ENCODE measurements around the gene EPDR1. TPM values are rescaled to one million over a fixed set of nuclear protein-coding genes. Genes with fewer than 3 reads are reported as not detected.

EPDR1 gene
- total and polyA plus RNA-seq, 2 experiments from 2014 or later, result 4.4 to 13.8 TPM

DNA sequence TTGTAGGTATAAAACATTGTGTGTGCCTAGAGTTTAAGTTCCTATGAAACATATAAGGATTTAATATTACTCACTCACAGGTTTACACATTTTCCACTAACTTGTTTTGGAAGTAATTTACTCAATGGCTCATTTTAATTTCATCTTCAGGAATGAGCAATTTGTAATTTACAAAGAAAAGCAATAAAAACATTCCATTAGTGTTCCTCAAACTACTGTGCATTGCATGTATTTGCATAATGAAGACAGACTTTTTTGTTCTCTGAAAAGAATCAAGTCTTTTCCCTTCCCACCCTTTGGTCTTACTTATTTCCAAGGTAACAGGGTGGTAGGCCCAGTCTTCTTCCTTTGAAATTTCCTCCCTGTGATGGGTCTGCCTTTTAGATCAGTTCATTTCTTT, 61.2 kb downstream of the EPDR1 start:
- Histone ChIP-seq H2AFZ (no peak overlapping the region), H3F3A (replicated peaks; ENCODE audit: low read depth) (no peaks in the 10 kb centered on the region), H3K27me3 (ENCODE audit: insufficient read depth) (no peaks in the 10 kb centered on the region), H3K4me3 (no peak overlapping the region), H3K79me2 (replicated peaks; ENCODE audit: insufficient read depth) (no peaks in the 10 kb centered on the region), H3K4me1 (ENCODE audit: insufficient read depth) (peaks cover 1% of the 10 kb centered on the region; the same call in 1 of the 2 replicates), H3K9me2 (ENCODE audit: insufficient read depth) (peaks cover 6% of the 10 kb centered on the region), H4K20me1 (replicated peaks; ENCODE audit: insufficient read depth) (no peaks in the 10 kb centered on the region), H3K36me3 (ENCODE audit: insufficient read depth) (no peaks in the 10 kb centered on the region), H3K27ac (ENCODE audit: low read depth) (no peak overlapping the region), H3K4me2 (no peak overlapping the region)
- no peak for ATAC-seq
- Mint-ChIP-seq H3K27me3 (ENCODE audit: insufficient read depth, low read depth, poor library complexity) (peaks cover 5% of the 10 kb centered on the region), H3K9me3 (no peaks in the 10 kb centered on the region), H3K36me3 (ENCODE audit: low read depth) (no peaks in the 10 kb centered on the region), H3K27ac (no peak overlapping the region), H3K4me1 (0 out of 3 replicates have a peak, but pooled peaks cover under 1% of the 10 kb centered on the region), H3K4me3 (no peak overlapping the region)
- no peak for DNase-seq (ENCODE audit: low spot score)
- TF ChIP-seq, protein P1, sequence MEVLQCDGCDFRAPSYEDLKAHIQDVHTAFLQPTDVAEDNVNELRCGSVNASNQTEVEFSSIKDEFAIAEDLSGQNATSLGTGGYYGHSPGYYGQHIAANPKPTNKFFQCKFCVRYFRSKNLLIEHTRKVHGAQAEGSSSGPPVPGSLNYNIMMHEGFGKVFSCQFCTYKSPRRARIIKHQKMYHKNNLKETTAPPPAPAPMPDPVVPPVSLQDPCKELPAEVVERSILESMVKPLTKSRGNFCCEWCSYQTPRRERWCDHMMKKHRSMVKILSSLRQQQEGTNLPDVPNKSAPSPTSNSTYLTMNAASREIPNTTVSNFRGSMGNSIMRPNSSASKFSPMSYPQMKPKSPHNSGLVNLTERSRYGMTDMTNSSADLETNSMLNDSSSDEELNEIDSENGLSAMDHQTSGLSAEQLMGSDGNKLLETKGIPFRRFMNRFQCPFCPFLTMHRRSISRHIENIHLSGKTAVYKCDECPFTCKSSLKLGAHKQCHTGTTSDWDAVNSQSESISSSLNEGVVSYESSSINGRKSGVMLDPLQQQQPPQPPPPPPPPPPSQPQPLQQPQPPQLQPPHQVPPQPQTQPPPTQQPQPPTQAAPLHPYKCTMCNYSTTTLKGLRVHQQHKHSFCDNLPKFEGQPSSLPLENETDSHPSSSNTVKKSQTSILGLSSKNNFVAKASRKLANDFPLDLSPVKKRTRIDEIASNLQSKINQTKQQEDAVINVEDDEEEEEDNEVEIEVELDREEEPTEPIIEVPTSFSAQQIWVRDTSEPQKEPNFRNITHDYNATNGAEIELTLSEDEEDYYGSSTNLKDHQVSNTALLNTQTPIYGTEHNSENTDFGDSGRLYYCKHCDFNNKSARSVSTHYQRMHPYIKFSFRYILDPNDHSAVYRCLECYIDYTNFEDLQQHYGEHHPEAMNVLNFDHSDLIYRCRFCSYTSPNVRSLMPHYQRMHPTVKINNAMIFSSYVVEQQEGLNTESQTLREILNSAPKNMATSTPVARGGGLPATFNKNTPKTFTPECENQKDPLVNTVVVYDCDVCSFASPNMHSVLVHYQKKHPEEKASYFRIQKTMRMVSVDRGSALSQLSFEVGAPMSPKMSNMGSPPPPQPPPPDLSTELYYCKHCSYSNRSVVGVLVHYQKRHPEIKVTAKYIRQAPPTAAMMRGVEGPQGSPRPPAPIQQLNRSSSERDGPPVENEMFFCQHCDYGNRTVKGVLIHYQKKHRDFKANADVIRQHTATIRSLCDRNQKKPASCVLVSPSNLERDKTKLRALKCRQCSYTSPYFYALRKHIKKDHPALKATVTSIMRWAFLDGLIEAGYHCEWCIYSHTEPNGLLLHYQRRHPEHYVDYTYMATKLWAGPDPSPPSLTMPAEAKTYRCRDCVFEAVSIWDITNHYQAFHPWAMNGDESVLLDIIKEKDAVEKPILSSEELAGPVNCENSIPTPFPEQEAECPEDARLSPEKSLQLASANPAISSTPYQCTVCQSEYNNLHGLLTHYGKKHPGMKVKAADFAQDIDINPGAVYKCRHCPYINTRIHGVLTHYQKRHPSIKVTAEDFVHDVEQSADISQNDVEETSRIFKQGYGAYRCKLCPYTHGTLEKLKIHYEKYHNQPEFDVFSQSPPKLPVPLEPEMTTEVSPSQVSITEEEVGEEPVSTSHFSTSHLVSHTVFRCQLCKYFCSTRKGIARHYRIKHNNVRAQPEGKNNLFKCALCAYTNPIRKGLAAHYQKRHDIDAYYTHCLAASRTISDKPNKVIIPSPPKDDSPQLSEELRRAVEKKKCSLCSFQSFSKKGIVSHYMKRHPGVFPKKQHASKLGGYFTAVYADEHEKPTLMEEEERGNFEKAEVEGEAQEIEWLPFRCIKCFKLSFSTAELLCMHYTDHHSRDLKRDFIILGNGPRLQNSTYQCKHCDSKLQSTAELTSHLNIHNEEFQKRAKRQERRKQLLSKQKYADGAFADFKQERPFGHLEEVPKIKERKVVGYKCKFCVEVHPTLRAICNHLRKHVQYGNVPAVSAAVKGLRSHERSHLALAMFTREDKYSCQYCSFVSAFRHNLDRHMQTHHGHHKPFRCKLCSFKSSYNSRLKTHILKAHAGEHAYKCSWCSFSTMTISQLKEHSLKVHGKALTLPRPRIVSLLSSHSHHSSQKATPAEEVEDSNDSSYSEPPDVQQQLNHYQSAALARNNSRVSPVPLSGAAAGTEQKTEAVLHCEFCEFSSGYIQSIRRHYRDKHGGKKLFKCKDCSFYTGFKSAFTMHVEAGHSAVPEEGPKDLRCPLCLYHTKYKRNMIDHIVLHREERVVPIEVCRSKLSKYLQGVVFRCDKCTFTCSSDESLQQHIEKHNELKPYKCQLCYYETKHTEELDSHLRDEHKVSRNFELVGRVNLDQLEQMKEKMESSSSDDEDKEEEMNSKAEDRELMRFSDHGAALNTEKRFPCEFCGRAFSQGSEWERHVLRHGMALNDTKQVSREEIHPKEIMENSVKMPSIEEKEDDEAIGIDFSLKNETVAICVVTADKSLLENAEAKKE (CRISPR knock-in tag; IDR thresholded peaks at IDR 0.05), result no peak
- TF ChIP-seq EZH2 (IDR thresholded peaks at IDR 0.05; ENCODE audit: low read depth, unreplicated experiment) (no peak), POLR2AphosphoS5 (IDR thresholded peaks at IDR 0.05; ENCODE audit: low read depth) (no peak), JUNB (IDR thresholded peaks at IDR 0.05; ENCODE audit: unreplicated experiment) (no peak), NANOG (IDR thresholded peaks at IDR 0.05; ENCODE audit: borderline replicate concordance) (no peak), ZNF331 (CRISPR knock-in tag; IDR thresholded peaks at IDR 0.05; ENCODE audit: low read depth) (no peak), EZH2phosphoT487 (IDR thresholded peaks at IDR 0.05; ENCODE audit: unreplicated experiment) (no peak), CREB1 (CRISPR knock-in tag; IDR thresholded peaks at IDR 0.05; ENCODE audit: low read depth) (no peak), STAT1 (IDR thresholded peaks at IDR 0.05; ENCODE audit: unreplicated experiment) (no peak), ZNF114 (CRISPR knock-in tag; IDR thresholded peaks at IDR 0.05) (no peak)
- TF ChIP-seq, protein P2, sequence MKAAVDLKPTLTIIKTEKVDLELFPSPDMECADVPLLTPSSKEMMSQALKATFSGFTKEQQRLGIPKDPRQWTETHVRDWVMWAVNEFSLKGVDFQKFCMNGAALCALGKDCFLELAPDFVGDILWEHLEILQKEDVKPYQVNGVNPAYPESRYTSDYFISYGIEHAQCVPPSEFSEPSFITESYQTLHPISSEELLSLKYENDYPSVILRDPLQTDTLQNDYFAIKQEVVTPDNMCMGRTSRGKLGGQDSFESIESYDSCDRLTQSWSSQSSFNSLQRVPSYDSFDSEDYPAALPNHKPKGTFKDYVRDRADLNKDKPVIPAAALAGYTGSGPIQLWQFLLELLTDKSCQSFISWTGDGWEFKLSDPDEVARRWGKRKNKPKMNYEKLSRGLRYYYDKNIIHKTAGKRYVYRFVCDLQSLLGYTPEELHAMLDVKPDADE (IDR thresholded peaks at IDR 0.05), result no peak
- TF ChIP-seq, protein P3, sequence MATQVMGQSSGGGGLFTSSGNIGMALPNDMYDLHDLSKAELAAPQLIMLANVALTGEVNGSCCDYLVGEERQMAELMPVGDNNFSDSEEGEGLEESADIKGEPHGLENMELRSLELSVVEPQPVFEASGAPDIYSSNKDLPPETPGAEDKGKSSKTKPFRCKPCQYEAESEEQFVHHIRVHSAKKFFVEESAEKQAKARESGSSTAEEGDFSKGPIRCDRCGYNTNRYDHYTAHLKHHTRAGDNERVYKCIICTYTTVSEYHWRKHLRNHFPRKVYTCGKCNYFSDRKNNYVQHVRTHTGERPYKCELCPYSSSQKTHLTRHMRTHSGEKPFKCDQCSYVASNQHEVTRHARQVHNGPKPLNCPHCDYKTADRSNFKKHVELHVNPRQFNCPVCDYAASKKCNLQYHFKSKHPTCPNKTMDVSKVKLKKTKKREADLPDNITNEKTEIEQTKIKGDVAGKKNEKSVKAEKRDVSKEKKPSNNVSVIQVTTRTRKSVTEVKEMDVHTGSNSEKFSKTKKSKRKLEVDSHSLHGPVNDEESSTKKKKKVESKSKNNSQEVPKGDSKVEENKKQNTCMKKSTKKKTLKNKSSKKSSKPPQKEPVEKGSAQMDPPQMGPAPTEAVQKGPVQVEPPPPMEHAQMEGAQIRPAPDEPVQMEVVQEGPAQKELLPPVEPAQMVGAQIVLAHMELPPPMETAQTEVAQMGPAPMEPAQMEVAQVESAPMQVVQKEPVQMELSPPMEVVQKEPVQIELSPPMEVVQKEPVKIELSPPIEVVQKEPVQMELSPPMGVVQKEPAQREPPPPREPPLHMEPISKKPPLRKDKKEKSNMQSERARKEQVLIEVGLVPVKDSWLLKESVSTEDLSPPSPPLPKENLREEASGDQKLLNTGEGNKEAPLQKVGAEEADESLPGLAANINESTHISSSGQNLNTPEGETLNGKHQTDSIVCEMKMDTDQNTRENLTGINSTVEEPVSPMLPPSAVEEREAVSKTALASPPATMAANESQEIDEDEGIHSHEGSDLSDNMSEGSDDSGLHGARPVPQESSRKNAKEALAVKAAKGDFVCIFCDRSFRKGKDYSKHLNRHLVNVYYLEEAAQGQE (IDR thresholded peaks at IDR 0.05; ENCODE audit: unreplicated experiment), result no peak
- TF ChIP-seq, protein P4, sequence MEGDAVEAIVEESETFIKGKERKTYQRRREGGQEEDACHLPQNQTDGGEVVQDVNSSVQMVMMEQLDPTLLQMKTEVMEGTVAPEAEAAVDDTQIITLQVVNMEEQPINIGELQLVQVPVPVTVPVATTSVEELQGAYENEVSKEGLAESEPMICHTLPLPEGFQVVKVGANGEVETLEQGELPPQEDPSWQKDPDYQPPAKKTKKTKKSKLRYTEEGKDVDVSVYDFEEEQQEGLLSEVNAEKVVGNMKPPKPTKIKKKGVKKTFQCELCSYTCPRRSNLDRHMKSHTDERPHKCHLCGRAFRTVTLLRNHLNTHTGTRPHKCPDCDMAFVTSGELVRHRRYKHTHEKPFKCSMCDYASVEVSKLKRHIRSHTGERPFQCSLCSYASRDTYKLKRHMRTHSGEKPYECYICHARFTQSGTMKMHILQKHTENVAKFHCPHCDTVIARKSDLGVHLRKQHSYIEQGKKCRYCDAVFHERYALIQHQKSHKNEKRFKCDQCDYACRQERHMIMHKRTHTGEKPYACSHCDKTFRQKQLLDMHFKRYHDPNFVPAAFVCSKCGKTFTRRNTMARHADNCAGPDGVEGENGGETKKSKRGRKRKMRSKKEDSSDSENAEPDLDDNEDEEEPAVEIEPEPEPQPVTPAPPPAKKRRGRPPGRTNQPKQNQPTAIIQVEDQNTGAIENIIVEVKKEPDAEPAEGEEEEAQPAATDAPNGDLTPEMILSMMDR (conservative IDR thresholded peaks at IDR 0.05; ENCODE audit: low read depth in 2 of 2), result no peak
